PC-9 (cell line): ENCODE results near the gene MCEMP1. TPM values are rescaled to one million over a fixed set of nuclear protein-coding genes. Genes with fewer than 3 reads are reported as not detected.
A peak's percentile ranks its signal among the peaks of the same experiment; 100 is the strongest.
"Not testable (repeated sequence)": the region's sequence is repeated elsewhere in the genome, so short reads cannot be mapped to it uniquely, and the experiment has no call there.

Experiments used
- BruUV-seq: library from RNA; stranded (reverse); fragments of 400-500 nt; replicated peaks from 2 replicates; lab custom pipeline; 2021; lab: Mats Ljungman, UMichigan
- CTCF ChIA-PET: fragments of 300-600 bp; sonication (Branson Sonifier 250); formaldehyde crosslinking; loops from one replicate; lab custom pipeline; 2022; ENCODE audit warnings: antibody characterized with exemption; lab: Charles Lee
- POLR2A ChIA-PET: fragments of 300-600 bp; sonication (Branson Sonifier 250); formaldehyde crosslinking; loops from one replicate; lab custom pipeline; 2022; ENCODE audit warnings: antibody characterized with exemption; ENCODE audit not compliant: unreplicated experiment; lab: Charles Lee
- DNase-seq, 2 experiments: peaks; one replicate each; pipeline versions ENCODE4 v3.0.0 to v3.0.0-alpha.2; 2015 to 2022; ENCODE audit warnings: mixed read lengths in 1 of 2
- H2AFZ ChIP-seq: fragments of 200-600 bp; sonication (generic); 2 replicates; pipeline ENCODE4 v1.8.1; 2017; ENCODE audit warnings: antibody characterized with exemption
- H3F3A ChIP-seq: fragments of 200-600 bp; sonication (generic); 2 replicates; pipeline ENCODE4 v1.8.1; 2017; ENCODE audit warnings: antibody characterized with exemption, mild to moderate bottlenecking, low read depth; ENCODE audit not compliant: insufficient read depth
- H3K27ac ChIP-seq: fragments of 200-600 bp; sonication (generic); 2 replicates; pipeline ENCODE4 v1.6.1; 2016; ENCODE audit warnings: mixed run types
- H3K27me3 ChIP-seq: fragments of 200-600 bp; sonication (generic); 2 replicates; pipeline ENCODE4 v1.6.1; 2016; ENCODE audit warnings: low read depth, mixed run types; ENCODE audit not compliant: insufficient read depth
- H3K36me3 ChIP-seq: fragments of 200-600 bp; sonication (generic); 2 replicates; pipeline ENCODE4 v1.6.1; 2016; ENCODE audit warnings: low read depth, mixed run types
- H3K4me1 ChIP-seq: fragments of 200-600 bp; sonication (generic); replicated peaks from 2 replicates; pipeline ENCODE4 v1.6.1; 2016; ENCODE audit warnings: mixed run types; ENCODE audit not compliant: insufficient read depth
- H3K4me2 ChIP-seq: fragments of 200-600 bp; sonication (generic); 2 replicates; pipeline ENCODE4 v1.6.1; 2017; ENCODE audit warnings: mixed run types
- H3K4me3 ChIP-seq: fragments of 200-600 bp; sonication (generic); 2 replicates; pipeline ENCODE4 v1.6.1; 2016; ENCODE audit warnings: mixed run types
- H3K79me2 ChIP-seq: fragments of 200-600 bp; sonication (generic); 2 replicates; pipeline ENCODE4 v1.6.1; 2017; ENCODE audit warnings: low read depth, mixed run types
- H3K9me2 ChIP-seq: fragments of 200-600 bp; sonication (generic); 2 replicates; pipeline ENCODE4 v1.8.1; 2017; ENCODE audit warnings: mild to moderate bottlenecking; ENCODE audit not compliant: insufficient read depth
- H3K9me3 ChIP-seq: fragments of 200-600 bp; sonication (generic); 2 replicates; pipeline ENCODE4 v1.8.1; 2016; ENCODE audit warnings: low read depth; ENCODE audit not compliant: insufficient read depth
- H4K20me1 ChIP-seq: fragments of 200-600 bp; sonication (generic); 2 replicates; pipeline ENCODE4 v1.8.1; 2017; ENCODE audit not compliant: insufficient read depth
- CTCF ChIP-seq: fragments of 200-600 bp; sonication (generic); conservative IDR thresholded peaks from 2 replicates; pipeline ENCODE4 v1.6.1; 2017; ENCODE audit warnings: mixed run types, antibody characterized with exemption, mild to moderate bottlenecking, moderate library complexity
- EZH2 ChIP-seq: fragments of 200-600 bp; sonication (generic); IDR thresholded peaks from 2 replicates; pipeline ENCODE4 v1.8.0; 2017; ENCODE audit warnings: antibody characterized with exemption, low read depth
- intact Hi-C: fragments of 100-400 bp; cut with micrococcal nuclease; formaldehyde crosslinking; loops from one replicate; pipeline ENCODE4 v1.10.0; 2022; ENCODE audit not compliant: unreplicated experiment
- total RNA-seq: library from RNA; stranded (reverse); gene quantifications from 2 replicates; pipeline ENCODE4 v1.2.3, GENCODE V29; 2021

Gene MCEMP1
- total RNA-seq, 1 experiment from 2014 or later = not detected

GRCh38 chr19:7642295-7643030, 34.4 kb upstream of the MCEMP1 start:
- peaks cover 41% of the 10 kb centered on the region for H3F3A ChIP-seq
- no peak overlapping the region for H3K27ac ChIP-seq
- no peak overlapping the region for H2AFZ ChIP-seq
- no TSS peak for BruUV-seq
- DNase-seq = no peak
- ChIA-PET CTCF (no interaction called here), POLR2A (interaction anchor here (0.6 kb wide), 1 partner anchor 23 kb away, joined by 3 read pairs; no protein-coding TSS in a partner anchor)
- H3K4me2 ChIP-seq = no peak overlapping the region
- peaks cover 8% of the 10 kb centered on the region; the same call in 1 of the 2 replicates for H3K4me1 ChIP-seq
- H3K79me2 ChIP-seq = peaks cover 26% of the 10 kb centered on the region
- intact Hi-C loops = no loop called here
- no peak for TF ChIP-seq EZH2
- TF ChIP-seq CTCF = no peak
- no peaks in the 10 kb centered on the region; the same call in 1 of the 2 replicates for H3K9me3 ChIP-seq
- no peaks in the 10 kb centered on the region for H3K27me3 ChIP-seq
- H3K36me3 ChIP-seq = no peaks in the 10 kb centered on the region
- no peak overlapping the region for H3K4me3 ChIP-seq
- H4K20me1 ChIP-seq = peaks cover 13% of the 10 kb centered on the region
- no peaks in the 10 kb centered on the region for H3K9me2 ChIP-seq

GRCh38 chr19:7643031-7643415, 33.9 kb upstream of the MCEMP1 start:
- Histone ChIP-seq H3K36me3 (no peaks in the 10 kb centered on the region), H3K4me2 (no peak overlapping the region), H3K9me2 (no peaks in the 10 kb centered on the region), H3K27ac (no peak overlapping the region), H4K20me1 (peaks cover 13% of the 10 kb centered on the region), H3K27me3 (no peaks in the 10 kb centered on the region), H3F3A (peaks cover 39% of the 10 kb centered on the region), H3K9me3 (no peaks in the 10 kb centered on the region; the same call in 1 of the 2 replicates), H3K4me1 (peaks cover 4% of the 10 kb centered on the region; the same call in 1 of the 2 replicates), H3K4me3 (no peak overlapping the region), H2AFZ (no peak overlapping the region), H3K79me2 (peaks cover 20% of the 10 kb centered on the region)
- TF ChIP-seq CTCF (no peak), EZH2 (no peak)
- ChIA-PET CTCF (no interaction called here), POLR2A (interaction anchor here (0.6 kb wide), 1 partner anchor 24 kb away, joined by 3 read pairs; no protein-coding TSS in a partner anchor)
- intact Hi-C loops = no loop called here
- no TSS peak for BruUV-seq
- no peak for DNase-seq

GRCh38 chr19:7643629-7644549, 33.0 kb upstream of the MCEMP1 start:
- BruUV-seq, H3K27me3 ChIP-seq, H3K27ac ChIP-seq, H3K9me2 ChIP-seq, H3K4me1 ChIP-seq, H3K4me2 ChIP-seq, H3K36me3 ChIP-seq, CTCF ChIA-PET, H3K9me3 ChIP-seq, intact Hi-C loops, H2AFZ ChIP-seq, H3K4me3 ChIP-seq: not testable (repeated sequence)
- peaks cover 11% of the 10 kb centered on the region; the same call in 1 of the 2 replicates for H3K79me2 ChIP-seq
- peaks cover 10% of the 10 kb centered on the region for H4K20me1 ChIP-seq
- peaks cover 37% of the 10 kb centered on the region for H3F3A ChIP-seq
- DNase-seq = peak; percentile 29 to 63
- POLR2A ChIA-PET = interaction anchor here (0.6 kb wide), 1 partner anchor 16 kb away, joined by 4 read pairs; no protein-coding TSS in a partner anchor
